Measurements from ENCODE around the gene MX1.

MX1 gene

DNA sequence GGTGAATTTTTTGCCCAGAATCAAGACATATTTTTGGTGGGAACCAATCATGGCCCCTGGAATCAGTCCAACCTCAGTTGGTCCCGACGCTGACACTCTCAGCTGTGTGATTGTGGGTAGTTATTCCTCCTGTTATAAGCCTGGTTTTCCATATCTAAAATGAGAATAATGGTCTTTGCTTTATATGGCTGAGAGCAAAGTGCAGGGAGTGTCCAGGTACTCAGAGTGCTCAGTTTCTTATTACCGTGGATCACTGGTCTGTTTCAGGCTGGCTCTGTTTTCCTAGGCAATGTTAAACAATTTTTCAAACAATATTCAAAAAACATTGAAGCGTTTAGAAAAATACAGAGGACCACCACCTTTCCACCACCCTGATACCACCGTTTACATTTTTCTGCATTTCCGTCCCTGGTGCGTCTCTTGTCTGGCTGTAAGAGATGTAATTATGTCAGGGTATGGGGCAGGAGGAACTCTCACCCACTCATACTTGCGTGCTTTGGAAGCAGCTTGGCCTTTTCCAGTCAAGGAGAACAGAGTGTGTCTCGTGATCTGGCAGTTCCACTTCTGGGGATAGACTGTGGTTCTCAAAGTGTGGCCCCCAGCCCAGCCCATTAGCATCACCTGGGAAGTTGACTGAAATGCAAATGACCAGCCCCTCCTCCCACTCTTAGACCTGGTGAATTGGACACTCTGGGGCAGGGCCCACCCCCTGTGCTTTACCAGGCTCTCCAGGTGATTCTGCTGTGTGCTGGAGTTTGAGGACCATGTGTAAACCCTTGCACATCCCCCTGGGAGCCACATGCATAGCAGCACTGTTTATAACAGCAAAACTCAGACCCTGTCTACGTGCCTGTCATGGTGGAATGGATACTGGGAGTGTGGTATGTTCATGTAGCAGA lies 6.8 kb downstream of the MX1 start:
- DNase-seq (ENCODE audit: low read depth) = no peak

DNA sequence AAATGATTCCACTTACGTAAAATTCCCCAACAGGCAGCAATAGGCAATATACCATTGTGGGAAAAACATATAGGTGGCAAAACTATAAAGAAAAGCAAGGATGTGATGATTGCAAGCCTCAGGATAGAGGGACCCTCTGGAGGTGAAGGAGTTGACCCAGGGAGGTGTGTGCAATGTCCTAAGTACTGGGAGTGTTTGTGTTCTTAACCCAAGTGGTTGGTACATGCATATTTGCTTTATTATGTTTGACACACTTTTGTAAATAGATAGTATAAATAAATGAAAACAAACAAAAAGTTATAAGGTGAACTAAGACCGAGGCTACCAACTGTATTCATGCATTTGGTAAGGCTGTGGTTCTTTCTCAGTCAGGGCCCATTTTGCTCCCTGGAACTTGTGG lies 7.5 kb downstream of the MX1 start:
- no peak for DNase-seq (ENCODE audit: low read depth)

- DNase-seq (ENCODE audit: low read depth) = no peak
These were observed 9.7 kb downstream of the MX1 start for GRCh38 chr21:41435706-41436105.

GRCh38 chr21:41437729-41438128 lies 11.7 kb downstream of the MX1 start:
- no peak for DNase-seq (ENCODE audit: low read depth)

DNA sequence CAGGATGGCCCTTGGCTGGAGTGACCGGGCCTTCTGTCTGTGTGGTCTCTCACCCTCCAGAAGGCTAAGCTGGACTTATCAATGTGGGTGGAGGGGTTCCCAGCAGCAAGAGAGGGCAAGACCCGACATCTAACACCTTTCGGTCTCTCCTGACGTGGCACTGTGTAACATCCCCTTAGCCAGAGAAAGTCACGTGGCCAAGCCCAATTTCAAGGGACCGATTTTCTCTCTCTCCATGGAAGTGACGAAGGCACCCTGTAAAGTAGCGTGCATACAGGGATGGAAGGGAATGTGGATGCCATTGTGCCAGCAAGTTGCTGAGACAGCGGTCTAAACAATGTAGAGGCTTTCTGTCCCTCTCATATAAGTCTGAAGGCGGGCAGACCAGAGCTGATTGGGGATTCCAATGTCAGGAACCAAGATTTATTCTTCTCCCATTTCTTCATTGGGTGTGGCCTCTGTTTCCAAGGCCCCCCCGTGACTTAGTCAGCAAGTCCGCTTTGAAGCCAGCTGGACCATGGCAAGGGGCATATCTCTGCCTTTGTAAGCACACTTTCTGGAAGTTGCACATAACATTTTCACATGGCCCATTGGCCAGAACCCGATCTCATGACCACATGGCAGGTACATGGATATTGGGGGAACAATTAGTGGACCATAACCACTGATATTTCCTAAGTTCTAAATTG lies 12.5 kb downstream of the MX1 start:
- DNase-seq (ENCODE audit: low read depth) = no peak

DNA sequence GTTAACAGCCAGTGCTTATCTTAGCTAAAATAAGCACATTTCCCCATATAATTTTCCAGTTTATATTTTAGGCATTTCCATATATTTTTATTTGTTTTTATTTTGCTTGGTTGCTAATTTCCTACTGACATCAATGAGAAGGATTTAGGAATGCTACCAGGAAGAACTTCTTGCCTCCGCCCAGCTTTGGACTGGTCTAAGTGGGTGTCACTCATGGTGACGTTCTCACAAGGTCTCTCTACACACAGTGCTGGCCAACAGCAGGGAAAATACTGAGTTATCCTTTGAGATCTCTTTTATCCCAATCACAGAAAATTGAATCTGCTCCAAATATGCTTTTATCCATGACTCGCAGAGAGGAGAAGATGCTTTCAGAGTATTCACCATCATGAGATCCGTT lies 13.2 kb downstream of the MX1 start:
- DNase-seq (ENCODE audit: low read depth) = no peak

- DNase-seq (ENCODE audit: low read depth) = no peak
These were observed 15.5 kb downstream of the MX1 start for GRCh38 chr21:41441546-41441945.

DNA sequence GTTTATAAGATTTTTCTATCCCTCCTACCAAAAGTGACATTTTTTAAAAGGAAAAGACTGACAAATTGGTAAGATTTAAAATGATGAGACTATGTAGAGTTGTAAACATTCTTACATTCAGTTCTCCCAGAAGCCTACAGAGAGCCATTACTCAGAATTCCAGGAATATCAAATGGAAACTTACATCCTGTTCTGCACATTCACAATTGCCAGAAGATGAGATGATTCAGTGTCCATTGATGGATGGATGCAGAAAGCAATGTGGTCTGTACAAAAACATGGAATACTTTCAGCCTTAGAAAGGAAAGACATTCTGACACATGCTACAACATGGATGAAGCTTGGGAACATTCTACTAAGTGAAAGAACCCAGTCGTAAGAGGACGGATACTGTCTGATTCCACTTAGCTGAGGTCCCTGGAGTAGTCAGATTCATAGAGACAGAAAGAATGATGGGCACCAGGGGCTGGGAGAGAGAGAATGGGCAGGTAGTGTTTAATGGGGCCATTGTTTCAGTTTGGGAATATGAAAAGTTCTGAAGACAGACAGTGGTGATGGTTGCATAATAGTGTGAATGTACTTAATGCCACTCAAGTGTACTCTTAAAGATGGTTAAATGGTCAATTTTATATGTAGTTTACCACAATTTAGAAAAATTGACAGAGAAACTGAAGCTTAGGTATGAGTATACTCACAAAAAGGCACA lies 16.6 kb downstream of the MX1 start:
- DNase-seq (ENCODE audit: low read depth) = no peak

- DNase-seq (ENCODE audit: low read depth) = no peak
These were observed 17.5 kb downstream of the MX1 start for GRCh38 chr21:41443562-41443961.

DNA sequence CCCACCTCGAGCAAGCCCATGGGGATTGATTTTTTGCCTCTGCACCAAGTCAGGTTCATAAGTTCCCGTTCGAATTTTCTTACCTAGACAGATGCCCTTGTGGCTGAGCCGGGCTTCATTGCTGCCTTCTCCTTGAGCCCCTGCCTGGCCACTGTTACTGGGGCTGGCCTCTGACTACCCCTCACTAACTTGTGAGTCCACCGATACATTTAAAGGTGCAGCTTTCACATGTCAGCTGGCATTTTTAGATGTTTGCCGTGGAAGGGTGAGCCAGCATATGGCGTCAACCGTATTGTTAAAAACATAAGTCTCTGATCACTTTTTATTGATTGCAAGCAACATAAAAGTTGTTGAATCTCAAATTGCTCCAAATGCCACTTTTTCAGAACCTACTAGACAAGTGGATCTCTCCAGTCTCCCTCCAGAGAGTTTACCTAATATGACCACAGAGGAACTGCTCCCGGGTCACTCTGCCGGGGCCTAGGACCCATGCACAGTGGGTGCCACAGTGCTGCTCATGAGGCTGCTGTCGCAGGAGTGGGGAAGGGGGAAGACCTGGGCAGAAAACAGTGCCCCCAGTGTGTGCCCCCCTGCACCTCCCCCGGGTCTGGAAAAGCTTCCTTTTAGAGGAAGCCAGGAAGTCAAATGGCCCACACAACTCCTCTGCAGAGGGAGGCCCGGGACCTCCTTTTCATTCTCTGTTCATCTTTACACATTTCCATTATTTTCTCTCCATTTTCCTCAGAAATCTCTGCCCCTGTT lies 18.8 kb downstream of the MX1 start:
- DNase-seq (ENCODE audit: low read depth) = no peak

DNA sequence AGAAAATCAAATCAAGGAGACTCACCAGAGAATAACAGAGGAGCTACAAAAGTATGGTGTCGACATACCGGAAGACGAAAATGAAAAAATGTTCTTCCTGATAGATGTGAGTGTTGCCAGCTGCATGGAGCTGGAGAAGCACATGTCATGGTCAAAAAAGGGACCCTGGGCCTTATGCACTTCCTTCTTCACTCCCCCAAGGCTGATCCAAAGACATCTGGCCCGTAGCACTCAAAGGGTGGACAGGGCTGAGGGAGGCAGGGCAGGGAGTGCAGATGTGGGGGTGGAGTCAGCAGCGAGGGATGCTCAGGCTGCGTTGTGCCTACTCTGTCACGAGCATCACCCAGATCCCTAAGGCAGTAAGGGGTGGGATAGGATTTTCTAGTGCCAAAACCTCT lies 19.4 kb downstream of the MX1 start:
- no peak for DNase-seq (ENCODE audit: low read depth)

GRCh38 chr21:41446586-41446985 lies 20.5 kb downstream of the MX1 start:
- no peak for DNase-seq (ENCODE audit: low read depth)

- DNase-seq (ENCODE audit: low read depth) = no peak
These were observed 21.3 kb downstream of the MX1 start for GRCh38 chr21:41447356-41447755.

- DNase-seq (ENCODE audit: low read depth) = no peak
These were observed 23.6 kb downstream of the MX1 start for GRCh38 chr21:41449613-41450012.

DNA sequence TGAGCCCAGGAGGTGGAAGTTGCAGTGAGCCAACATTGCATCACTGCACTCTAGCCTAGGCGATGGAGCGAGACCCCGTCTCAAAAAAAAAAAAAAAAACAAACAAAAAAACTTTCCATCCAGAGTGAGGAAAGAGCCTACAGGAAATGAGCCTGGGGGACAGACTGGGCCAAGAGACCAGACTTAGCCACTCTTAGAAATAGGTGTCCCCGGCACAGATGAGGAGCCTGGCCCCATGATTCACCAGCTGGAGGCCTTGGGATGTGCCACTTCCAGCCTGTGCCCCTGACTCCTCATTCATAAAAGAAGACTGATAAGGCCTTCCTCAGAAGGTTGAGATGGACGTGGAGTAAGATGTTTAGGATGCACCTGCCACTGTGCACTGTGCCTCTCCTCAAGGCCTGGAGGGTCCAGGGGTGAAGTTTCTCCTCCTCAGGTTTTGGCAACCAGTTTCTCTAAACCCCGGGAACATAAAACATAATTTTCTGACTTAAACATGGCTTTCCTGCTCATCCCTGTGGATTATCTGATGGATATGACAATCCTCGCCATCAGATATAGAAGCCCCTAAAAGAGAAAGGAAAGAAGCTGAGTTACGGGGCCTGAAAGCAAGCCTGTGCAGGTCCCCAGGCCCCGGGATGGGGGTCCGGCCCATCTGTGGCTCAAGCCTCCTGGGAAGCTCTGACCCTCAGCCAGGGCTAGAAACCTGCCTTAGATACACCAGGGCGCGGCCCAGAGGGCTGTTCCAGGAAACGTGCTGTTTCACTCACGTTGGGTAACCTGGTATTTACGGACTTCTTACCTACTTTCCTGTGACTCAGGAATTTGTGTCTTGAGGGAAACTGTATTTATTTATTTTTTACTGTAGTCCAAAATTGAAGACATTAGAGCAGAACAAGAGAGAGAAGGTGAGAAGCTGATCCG lies 26.0 kb downstream of the MX1 start:
- DNase-seq (ENCODE audit: low read depth) = no peak

DNA sequence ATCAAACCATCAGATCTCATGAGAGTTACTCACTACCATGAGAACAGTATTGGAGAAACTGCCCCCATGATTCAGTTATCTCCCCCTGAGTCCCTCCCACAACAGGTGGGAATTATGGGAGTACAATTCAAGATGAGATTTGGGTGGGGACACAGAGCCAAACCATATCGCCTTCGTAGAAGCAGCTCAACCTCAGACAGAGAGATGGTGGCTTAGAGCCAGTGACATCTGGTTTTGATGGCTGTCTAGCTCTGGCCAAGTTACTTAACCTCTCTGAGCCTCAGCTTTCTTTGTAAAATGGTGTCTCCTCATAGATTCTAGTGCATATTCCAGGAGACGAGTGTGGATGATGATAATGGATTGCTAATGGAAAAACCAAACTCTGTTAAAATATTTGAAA lies 27.2 kb downstream of the MX1 start:
- no peak for DNase-seq (ENCODE audit: low read depth)

DNA sequence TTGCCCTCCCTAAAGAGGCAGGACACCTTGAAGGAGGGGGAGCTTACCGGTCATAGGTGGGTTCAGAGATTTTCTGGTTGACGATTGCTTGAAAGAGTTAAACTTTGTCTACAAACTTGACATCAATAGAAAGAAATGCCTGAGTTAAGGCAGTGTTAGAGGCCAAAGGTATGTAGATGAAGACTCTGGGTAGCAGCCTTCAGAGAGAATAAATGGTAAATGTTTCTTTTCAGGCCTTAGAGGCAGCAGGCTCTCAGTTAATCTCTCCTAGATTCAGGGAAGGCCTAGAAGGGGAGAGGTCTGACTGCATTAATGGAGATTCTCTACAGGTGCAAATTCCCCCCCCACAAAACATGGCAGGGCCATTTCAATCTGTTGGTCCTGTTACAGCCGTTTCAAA lies 27.7 kb downstream of the MX1 start:
- no peak for DNase-seq (ENCODE audit: low read depth)

- no peak for DNase-seq (ENCODE audit: low read depth)
These were observed 32.1 kb downstream of the MX1 start for GRCh38 chr21:41458121-41458520.

DNA sequence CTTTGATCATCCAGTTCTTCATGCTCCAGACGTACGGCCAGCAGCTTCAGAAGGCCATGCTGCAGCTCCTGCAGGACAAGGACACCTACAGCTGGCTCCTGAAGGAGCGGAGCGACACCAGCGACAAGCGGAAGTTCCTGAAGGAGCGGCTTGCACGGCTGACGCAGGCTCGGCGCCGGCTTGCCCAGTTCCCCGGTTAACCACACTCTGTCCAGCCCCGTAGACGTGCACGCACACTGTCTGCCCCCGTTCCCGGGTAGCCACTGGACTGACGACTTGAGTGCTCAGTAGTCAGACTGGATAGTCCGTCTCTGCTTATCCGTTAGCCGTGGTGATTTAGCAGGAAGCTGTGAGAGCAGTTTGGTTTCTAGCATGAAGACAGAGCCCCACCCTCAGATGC lies 32.5 kb downstream of the MX1 start:
- DNase-seq (ENCODE audit: low read depth) = no peak

GRCh38 chr21:41459884-41460534 lies 34.0 kb downstream of the MX1 start:
- no peak for DNase-seq (ENCODE audit: low read depth)

Data from activated T-cell treated with anti-CD3 and anti-CD28 coated beads for 1 hour (primary cell).